GM23338 (cell line): ENCODE data around the gene SRP14.

Experiments used
- CREB1 ChIP-seq: fragments of 250-450 bp; sonication (Bioruptor Pico); IDR thresholded peaks from 2 replicates; pipeline ENCODE4 v1.5.0; 2020; ENCODE audit warnings: low read depth, mild to moderate bottlenecking, moderate library complexity
- CTCF ChIP-seq, 2 experiments: fragments of 200-600 bp in 1 of 2; sonication (generic) in 1 of 2; conservative IDR thresholded peaks; 2 replicates each; pipeline versions ENCODE4 v1.5.1 to v1.6.1; 2016 to 2017; ENCODE audit warnings: antibody characterized with exemption in 2 of 2, low read depth in 2 of 2, mild to moderate bottlenecking in 2 of 2, moderate library complexity in 1 of 2
- ETS1 ChIP-seq: IDR thresholded peaks from 2 replicates; pipeline ENCODE4 v1.6.1; 2016; ENCODE audit warnings: antibody characterized with exemption
- EZH2 ChIP-seq: fragments of 200-600 bp; sonication (generic); IDR thresholded peaks from one replicate; pipeline ENCODE4 v1.8.0; 2017; ENCODE audit warnings: antibody characterized with exemption, mild to moderate bottlenecking, low read depth; ENCODE audit not compliant: unreplicated experiment
- EZH2phosphoT487 ChIP-seq: fragments of 200-600 bp; sonication (generic); IDR thresholded peaks from one replicate; pipeline ENCODE4 v1.8.1; 2018; ENCODE audit warnings: antibody characterized with exemption; ENCODE audit not compliant: unreplicated experiment
- JUNB ChIP-seq: IDR thresholded peaks from one replicate; pipeline ENCODE4 v1.6.1; 2016; ENCODE audit warnings: antibody characterized with exemption; ENCODE audit not compliant: unreplicated experiment
- NANOG ChIP-seq: IDR thresholded peaks from 2 replicates; pipeline ENCODE4 v1.6.1; 2016; ENCODE audit warnings: antibody characterized with exemption, borderline replicate concordance
- POLR2AphosphoS5 ChIP-seq: IDR thresholded peaks from 2 replicates; pipeline ENCODE4 v1.6.1; 2016; ENCODE audit warnings: antibody characterized with exemption, low read depth
- REST ChIP-seq: IDR thresholded peaks from one replicate; pipeline ENCODE4 v1.6.1; 2018; ENCODE audit warnings: antibody characterized with exemption; ENCODE audit not compliant: unreplicated experiment
- ZNF331 ChIP-seq: fragments of 250-450 bp; sonication (Bioruptor Pico); IDR thresholded peaks from 2 replicates; pipeline ENCODE4 v1.5.0; 2020; ENCODE audit warnings: low read depth, mild to moderate bottlenecking, moderate library complexity

GRCh38 chr15:40082195-40082883 lies 43.4 kb upstream of the SRP14 start:
- TF ChIP-seq EZH2 (no peak), CTCF (conservative IDR thresholded peaks at IDR 0.05; ENCODE audit: low read depth in 2 of 2) (no peak), JUNB (no peak), EZH2phosphoT487 (no peak), POLR2AphosphoS5 (no peak), NANOG (no peak), REST (no peak), CREB1 (CRISPR knock-in tag) (no peak), ZNF331 (CRISPR knock-in tag) (no peak), ETS1 (no peak)
